Peyer's patch (tissue), 4 donors: ENCODE results near the gene HNRNPA3. TPM values are rescaled to one million over a fixed set of nuclear protein-coding genes. Genes with fewer than 3 reads are reported as not detected.

Source experiments
- DNase-seq, 3 donors: peaks; one replicate each; pipeline ENCODE4 v3.0.0-alpha.2; 2017 to 2019
- H3K27ac ChIP-seq, 4 donors: fragments of 200-600 bp; sonication (generic); one replicate each; pipeline ENCODE4 v1.5.1; 2016 to 2019
- H3K27me3 ChIP-seq, 2 donors: fragments of 200-600 bp; sonication (generic); one replicate each; pipeline ENCODE4 v1.5.1; 2019
- H3K36me3 ChIP-seq, 3 donors: fragments of 200-600 bp; sonication (generic); one replicate each; pipeline ENCODE4 v1.5.1; 2016 to 2019
- H3K4me1 ChIP-seq, 4 donors: fragments of 200-600 bp; sonication (generic); one replicate each; pipeline ENCODE4 v1.5.1; 2016 to 2019
- H3K4me3 ChIP-seq, 4 donors: fragments of 200-600 bp; sonication (generic); 1 replicate in 3 of 4; 2 replicates in 1 of 4; pipeline ENCODE4 v1.5.1; 2016 to 2019; ENCODE audit warnings: mild to moderate bottlenecking in 1 of 4
- H3K9me3 ChIP-seq, 4 donors: fragments of 200-600 bp; sonication (generic); one replicate each; pipeline ENCODE4 v1.5.1; 2016 to 2019; ENCODE audit warnings: mild to moderate bottlenecking in 1 of 4
- POLR2A ChIP-seq, 2 donors: fragments of 450-650 bp; IDR thresholded peaks; one replicate each; pipeline ENCODE4 v1.5.1; 2017; ENCODE audit warnings: antibody characterized with exemption in 2 of 2, mild to moderate bottlenecking in 2 of 2, moderate library complexity in 2 of 2
- total RNA-seq, 4 donors: library from RNA; depleted of rRNA; stranded (reverse); fragments of >200 nt; gene quantifications; one replicate each; pipeline ENCODE4 v1.1.0, GENCODE V29; 2016
- TF ChIP-seq, protein P1 (sequence below), 6 experiments: fragments of 450-650 bp in 4 of 6; fragments of 200-600 bp in 2 of 6; sonication (generic) in 1 of 6; IDR thresholded peaks; one replicate each; pipeline ENCODE4 v1.5.1; 2017 to 2019; ENCODE audit warnings: antibody characterized with exemption in 6 of 6, mild to moderate bottlenecking in 3 of 6, moderate library complexity in 1 of 6

The HNRNPA3 gene
- total RNA-seq, 4 donors from 2014 or later, result 40.8 to 112 (median 60.5) TPM

DNA sequence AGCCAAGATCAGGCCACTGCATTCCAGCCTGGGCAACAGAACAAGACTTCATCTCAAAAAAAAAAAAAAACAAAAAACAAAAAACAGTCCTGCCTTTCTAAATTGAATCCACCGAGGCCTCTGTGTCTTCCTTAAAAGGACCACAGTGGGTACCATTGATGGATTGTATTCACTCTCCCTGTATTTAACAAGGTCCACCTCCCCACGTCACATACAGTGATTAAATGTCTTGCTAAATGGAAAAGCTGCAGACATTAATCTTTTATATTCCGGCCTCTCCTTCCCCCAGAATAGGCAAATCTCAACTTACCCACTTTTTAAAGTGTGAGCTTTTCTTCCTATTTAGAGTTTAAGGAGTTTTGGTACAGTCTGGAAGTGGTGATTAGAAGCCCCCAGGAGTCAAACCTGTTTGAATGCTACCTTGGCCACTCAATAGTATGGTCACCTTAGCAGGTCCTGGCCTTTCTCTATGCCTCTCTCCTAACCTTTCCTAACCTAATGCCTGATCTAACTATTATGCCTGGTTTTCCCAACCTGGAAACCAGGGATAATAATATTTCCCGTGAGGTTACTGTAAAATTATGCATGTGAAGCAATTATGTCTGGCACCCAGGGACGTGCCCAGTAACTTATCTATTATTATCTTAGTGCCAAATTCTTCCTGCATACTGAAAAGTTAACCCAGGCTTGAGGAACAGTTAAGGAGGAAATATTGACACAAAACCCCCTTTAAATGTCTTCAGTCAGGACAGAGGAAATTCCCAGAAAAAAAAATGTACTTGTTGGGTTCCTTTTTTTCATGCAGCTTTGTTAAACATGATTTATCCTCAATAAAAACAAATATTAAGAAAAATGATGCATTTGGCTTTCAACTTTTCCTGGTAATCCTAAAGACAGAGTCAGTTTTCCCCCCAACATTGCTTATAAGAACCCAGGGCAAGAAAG lies 48.8 kb downstream of the HNRNPA3 start:
- H3K4me3 ChIP-seq, result peak overlapping the region; percentile 75 to 100 (median 97)
- no peaks in the 10 kb centered on the region for H3K27me3 ChIP-seq
- peak overlapping the region in 3 of 4 donors; percentile 96 to 100 (median 100) for H3K27ac ChIP-seq
- H3K36me3 ChIP-seq, result no peaks in the 10 kb centered on the region
- no peak for DNase-seq
- H3K4me1 ChIP-seq, result peaks cover 8 to 48% (median 20%) of the 10 kb centered on the region in 4 donors
- TF ChIP-seq, protein P1, sequence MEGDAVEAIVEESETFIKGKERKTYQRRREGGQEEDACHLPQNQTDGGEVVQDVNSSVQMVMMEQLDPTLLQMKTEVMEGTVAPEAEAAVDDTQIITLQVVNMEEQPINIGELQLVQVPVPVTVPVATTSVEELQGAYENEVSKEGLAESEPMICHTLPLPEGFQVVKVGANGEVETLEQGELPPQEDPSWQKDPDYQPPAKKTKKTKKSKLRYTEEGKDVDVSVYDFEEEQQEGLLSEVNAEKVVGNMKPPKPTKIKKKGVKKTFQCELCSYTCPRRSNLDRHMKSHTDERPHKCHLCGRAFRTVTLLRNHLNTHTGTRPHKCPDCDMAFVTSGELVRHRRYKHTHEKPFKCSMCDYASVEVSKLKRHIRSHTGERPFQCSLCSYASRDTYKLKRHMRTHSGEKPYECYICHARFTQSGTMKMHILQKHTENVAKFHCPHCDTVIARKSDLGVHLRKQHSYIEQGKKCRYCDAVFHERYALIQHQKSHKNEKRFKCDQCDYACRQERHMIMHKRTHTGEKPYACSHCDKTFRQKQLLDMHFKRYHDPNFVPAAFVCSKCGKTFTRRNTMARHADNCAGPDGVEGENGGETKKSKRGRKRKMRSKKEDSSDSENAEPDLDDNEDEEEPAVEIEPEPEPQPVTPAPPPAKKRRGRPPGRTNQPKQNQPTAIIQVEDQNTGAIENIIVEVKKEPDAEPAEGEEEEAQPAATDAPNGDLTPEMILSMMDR (IDR thresholded peaks at IDR 0.05), result no peak
- TF ChIP-seq POLR2A (IDR thresholded peaks at IDR 0.05), result no peak
- no peaks in the 10 kb centered on the region for H3K9me3 ChIP-seq

GRCh38 chr2:177262092-177262491 lies 49.5 kb downstream of the HNRNPA3 start:
- Histone ChIP-seq H3K9me3 (no peaks in the 10 kb centered on the region), H3K27me3 (no peaks in the 10 kb centered on the region), H3K27ac (peak overlapping the region; percentile 96 to 100 (median 100)), H3K36me3 (no peaks in the 10 kb centered on the region), H3K4me3 (peak overlapping the region; percentile 75 to 100 (median 97)), H3K4me1 (peaks cover 4 to 46% (median 13%) of the 10 kb centered on the region in 4 donors)
- TF ChIP-seq, protein P1 (IDR thresholded peaks at IDR 0.05), result no peak
- no peak for TF ChIP-seq POLR2A (IDR thresholded peaks at IDR 0.05)
- DNase-seq, result no peak

GRCh38 chr2:177262958-177263450 lies 50.4 kb downstream of the HNRNPA3 start:
- H3K36me3 ChIP-seq, result no peaks in the 10 kb centered on the region
- H3K27ac ChIP-seq, result peak overlapping the region; percentile 96 to 100 (median 100)
- H3K9me3 ChIP-seq, result no peaks in the 10 kb centered on the region
- H3K27me3 ChIP-seq, result no peaks in the 10 kb centered on the region
- no peak for DNase-seq
- peak overlapping the region; percentile 75 to 100 (median 97) for H3K4me3 ChIP-seq
- peaks cover 0 to 39% (median 11%) of the 10 kb centered on the region in 4 donors for H3K4me1 ChIP-seq
- TF ChIP-seq POLR2A (IDR thresholded peaks at IDR 0.05), result no peak
- TF ChIP-seq, protein P1 (IDR thresholded peaks at IDR 0.05), result no peak

GRCh38 chr2:177263451-177264208 lies 51.0 kb downstream of the HNRNPA3 start:
- H3K9me3 ChIP-seq, result no peaks in the 10 kb centered on the region
- peak overlapping the region; percentile 75 to 100 (median 97) for H3K4me3 ChIP-seq
- TF ChIP-seq POLR2A (IDR thresholded peaks at IDR 0.05), result peak; percentile 78 to 84
- TF ChIP-seq, protein P1 (IDR thresholded peaks at IDR 0.05), result peak; percentile 76 to 98 (median 91)
- no peaks in the 10 kb centered on the region for H3K27me3 ChIP-seq
- peak; percentile 97 to 99 (median 99) for DNase-seq
- H3K36me3 ChIP-seq, result no peaks in the 10 kb centered on the region
- H3K4me1 ChIP-seq, result peaks cover 0 to 38% (median 11%) of the 10 kb centered on the region in 4 donors
- H3K27ac ChIP-seq, result peak overlapping the region; percentile 96 to 100 (median 100)

- H3K4me3 ChIP-seq, result peak overlapping the region; percentile 75 to 100 (median 97)
- H3K27ac ChIP-seq, result peak overlapping the region; percentile 96 to 100 (median 100)
- H3K27me3 ChIP-seq, result no peaks in the 10 kb centered on the region
- H3K9me3 ChIP-seq, result no peaks in the 10 kb centered on the region
- no peak for DNase-seq
- peaks cover 0 to 32% (median 11%) of the 10 kb centered on the region in 4 donors for H3K4me1 ChIP-seq
- no peak for TF ChIP-seq POLR2A (IDR thresholded peaks at IDR 0.05)
- TF ChIP-seq, protein P1 (IDR thresholded peaks at IDR 0.05), result peak in 1 of 6 experiments; percentile 16
- no peaks in the 10 kb centered on the region for H3K36me3 ChIP-seq
Measured at GRCh38 chr2:177264209-177264692, 51.7 kb downstream of the HNRNPA3 start.
